Endometrium (tissue), 2 donors: ENCODE data around the gene CLPX.
"Not testable (repeated sequence)": the region's sequence is repeated elsewhere in the genome, so short reads cannot be mapped to it uniquely, and the experiment has no call there.

ENCODE experiments used
- FAIRE-seq: peaks from 2 replicates; lab custom pipeline; 2012; peaks lifted over from hg19 to GRCh38; lab: Jason Lieb, UNC
- donor health status: control.
- donor health status: control.

CLPX gene

GRCh38 chr15:65101411-65101890 lies 83.7 kb downstream of the CLPX start:
- FAIRE-seq: no peak

GRCh38 chr15:65100442-65100841 lies 84.7 kb downstream of the CLPX start:
- FAIRE-seq: no peak

- not testable (repeated sequence) for FAIRE-seq
These were observed 85.3 kb downstream of the CLPX start for GRCh38 chr15:65099801-65100200.

GRCh38 chr15:65099336-65099735 lies 85.8 kb downstream of the CLPX start:
- no peak for FAIRE-seq
